ENCODE data around the gene SLC1A3. TPM values are rescaled to one million over a fixed set of nuclear protein-coding genes. Genes with fewer than 3 reads are reported as not detected.

Gene SLC1A3
- total and polyA plus RNA-seq, 7 experiments from 2014 or later: 0.32 to 3.1 (median 0.62) TPM; not detected in 3

GRCh38 chr5:36644727-36645126 lies 38.3 kb downstream of the SLC1A3 start:
- Histone ChIP-seq H3K4me3 (ENCODE audit: low read length) (no peak overlapping the region), H3K4me1 (ENCODE audit: control insufficient read depth in 2 of 2, insufficient read depth in 2 of 2, low read length in 2 of 2) (no peaks in the 10 kb centered on the region), H3K9me3 (ENCODE audit: control insufficient read depth in 2 of 3, low read length in 3 of 3) (no peaks in the 10 kb centered on the region), H3K27me3 (ENCODE audit: control insufficient read depth in 2 of 2, insufficient read depth in 2 of 2, low read length in 2 of 2) (no peaks in the 10 kb centered on the region), H3K27ac (ENCODE audit: low read depth, low read length) (no peak overlapping the region), H3K36me3 (ENCODE audit: control insufficient read depth in 2 of 3, insufficient read depth in 3 of 3, low read length in 3 of 3) (no peaks in the 10 kb centered on the region)
- Mint-ChIP-seq H3K27me3 (peaks cover 13 to 27% (median 19%) of the 10 kb centered on the region in 5 donors), H3K4me3 (no peak overlapping the region), H3K27ac (no peak overlapping the region), H3K4me1 (no peaks in the 10 kb centered on the region), H3K36me3 (no peaks in the 10 kb centered on the region), H3K9me3 (peaks cover 0 to 3% (median 0%) of the 10 kb centered on the region in 11 donors)
- intact Hi-C loops (cut with micrococcal nuclease): no loop called here
- POLR2A ChIA-PET: no interaction called here
- ATAC-seq (no peak), DNase-seq (no peak)
- CTCF ChIA-PET: no interaction called here

- intact Hi-C loops (cut with micrococcal nuclease): no loop called here
- CTCF ChIA-PET: no interaction called here
- no peak for ATAC-seq
Observed at GRCh38 chr5:36646100-36646499, 39.7 kb downstream of the SLC1A3 start.

GRCh38 chr5:36646507-36647023 lies 40.2 kb downstream of the SLC1A3 start:
- DNase-seq: no peak
- ChIA-PET POLR2A (no interaction called here), CTCF (no interaction called here)

More at GRCh38 chr5:36646100-36646499, 39.7 kb downstream of the SLC1A3 start:
- POLR2A ChIA-PET: no interaction called here
- Mint-ChIP-seq H3K4me3 (no peak overlapping the region), H3K4me1 (no peaks in the 10 kb centered on the region), H3K27ac (no peak overlapping the region), H3K27me3 (peaks cover 10 to 20% (median 12%) of the 10 kb centered on the region in 5 donors), H3K9me3 (peaks cover 0 to 3% (median 0%) of the 10 kb centered on the region in 11 donors), H3K36me3 (no peaks in the 10 kb centered on the region)
- Histone ChIP-seq H3K36me3 (ENCODE audit: control insufficient read depth in 2 of 3, insufficient read depth in 3 of 3, low read length in 3 of 3) (no peaks in the 10 kb centered on the region), H3K4me1 (ENCODE audit: control insufficient read depth in 2 of 2, insufficient read depth in 2 of 2, low read length in 2 of 2) (no peaks in the 10 kb centered on the region), H3K9me3 (ENCODE audit: control insufficient read depth in 2 of 3, low read length in 3 of 3) (no peaks in the 10 kb centered on the region), H3K4me3 (ENCODE audit: low read length) (no peak overlapping the region), H3K27me3 (ENCODE audit: control insufficient read depth in 2 of 2, insufficient read depth in 2 of 2, low read length in 2 of 2) (no peaks in the 10 kb centered on the region), H3K27ac (ENCODE audit: low read depth, low read length) (no peak overlapping the region)
- no peak for DNase-seq

GRCh38 chr5:36647046-36647445 lies 40.6 kb downstream of the SLC1A3 start:
- Histone ChIP-seq H3K27ac (ENCODE audit: low read depth, low read length) (no peak overlapping the region), H3K4me3 (ENCODE audit: low read length) (no peak overlapping the region), H3K4me1 (ENCODE audit: control insufficient read depth in 2 of 2, insufficient read depth in 2 of 2, low read length in 2 of 2) (no peaks in the 10 kb centered on the region), H3K27me3 (ENCODE audit: control insufficient read depth in 2 of 2, insufficient read depth in 2 of 2, low read length in 2 of 2) (no peaks in the 10 kb centered on the region), H3K36me3 (ENCODE audit: control insufficient read depth in 2 of 3, insufficient read depth in 3 of 3, low read length in 3 of 3) (no peaks in the 10 kb centered on the region), H3K9me3 (ENCODE audit: control insufficient read depth in 2 of 3, low read length in 3 of 3) (no peaks in the 10 kb centered on the region)
- intact Hi-C loops (cut with micrococcal nuclease): no loop called here
- Mint-ChIP-seq H3K4me1 (no peaks in the 10 kb centered on the region), H3K27me3 (peaks cover 12 to 27% (median 14%) of the 10 kb centered on the region in 5 donors), H3K4me3 (no peak overlapping the region), H3K27ac (no peak overlapping the region), H3K9me3 (peaks cover 0 to 3% (median 0%) of the 10 kb centered on the region in 11 donors), H3K36me3 (no peaks in the 10 kb centered on the region)
- ATAC-seq (no peak), DNase-seq (no peak)
- POLR2A ChIA-PET: no interaction called here
- CTCF ChIA-PET: no interaction called here

More at GRCh38 chr5:36646507-36647023, 40.2 kb downstream of the SLC1A3 start:
- H3K4me1 ChIP-seq (ENCODE audit: control insufficient read depth in 2 of 2, insufficient read depth in 2 of 2, low read length in 2 of 2): no peaks in the 10 kb centered on the region
- H3K4me1 Mint-ChIP-seq: no peaks in the 10 kb centered on the region
- peaks cover 0 to 3% (median 0%) of the 10 kb centered on the region in 11 donors for H3K9me3 Mint-ChIP-seq
- H3K4me3 Mint-ChIP-seq: no peak overlapping the region
- H3K27me3 ChIP-seq (ENCODE audit: control insufficient read depth in 2 of 2, insufficient read depth in 2 of 2, low read length in 2 of 2): no peaks in the 10 kb centered on the region
- H3K4me3 ChIP-seq (ENCODE audit: low read length): no peak overlapping the region
- no peak overlapping the region for H3K27ac Mint-ChIP-seq
- no peaks in the 10 kb centered on the region for H3K9me3 ChIP-seq (ENCODE audit: control insufficient read depth in 2 of 3, low read length in 3 of 3)
- no peak overlapping the region for H3K27ac ChIP-seq (ENCODE audit: low read depth, low read length)
- intact Hi-C loops (cut with micrococcal nuclease): no loop called here
- ATAC-seq: no peak
- H3K36me3 Mint-ChIP-seq: no peaks in the 10 kb centered on the region
- H3K27me3 Mint-ChIP-seq: peaks cover 11 to 25% (median 14%) of the 10 kb centered on the region in 5 donors
- no peaks in the 10 kb centered on the region for H3K36me3 ChIP-seq (ENCODE audit: control insufficient read depth in 2 of 3, insufficient read depth in 3 of 3, low read length in 3 of 3)

- intact Hi-C loops (cut with micrococcal nuclease): no loop called here
Observed at GRCh38 chr5:36648426-36648825, 42.0 kb downstream of the SLC1A3 start.

GRCh38 chr5:36651761-36652685 lies 45.6 kb downstream of the SLC1A3 start:
- ChIA-PET CTCF (no interaction called here), POLR2A (no interaction called here)
- H3K27ac ChIP-seq (ENCODE audit: low read depth, low read length): no peak overlapping the region
- peaks cover 6 to 32% (median 23%) of the 10 kb centered on the region in 5 donors for H3K27me3 Mint-ChIP-seq
- H3K27me3 ChIP-seq (ENCODE audit: control insufficient read depth in 2 of 2, insufficient read depth in 2 of 2, low read length in 2 of 2): no peaks in the 10 kb centered on the region
- H3K4me1 Mint-ChIP-seq: peaks cover 0 to 1% (median 0%) of the 10 kb centered on the region in 7 donors
- ATAC-seq: no peak
- peaks cover 0 to 7% (median 0%) of the 10 kb centered on the region in 5 donors for H3K36me3 Mint-ChIP-seq
- H3K36me3 ChIP-seq (ENCODE audit: control insufficient read depth in 2 of 3, insufficient read depth in 3 of 3, low read length in 3 of 3): no peaks in the 10 kb centered on the region
- no peaks in the 10 kb centered on the region for H3K9me3 ChIP-seq (ENCODE audit: control insufficient read depth in 2 of 3, low read length in 3 of 3)
- H3K4me1 ChIP-seq (ENCODE audit: control insufficient read depth in 2 of 2, insufficient read depth in 2 of 2, low read length in 2 of 2): no peaks in the 10 kb centered on the region
- H3K4me3 Mint-ChIP-seq: no peak overlapping the region
- H3K4me3 ChIP-seq (ENCODE audit: low read length): no peak overlapping the region
- intact Hi-C loops (cut with micrococcal nuclease): no loop called here
- H3K9me3 Mint-ChIP-seq: peaks cover 0 to 3% (median 0%) of the 10 kb centered on the region in 11 donors
- DNase-seq: no peak
- no peak overlapping the region for H3K27ac Mint-ChIP-seq

More at GRCh38 chr5:36648426-36648825, 42.0 kb downstream of the SLC1A3 start:
- Mint-ChIP-seq H3K4me1 (no peaks in the 10 kb centered on the region), H3K4me3 (no peak overlapping the region), H3K27ac (no peak overlapping the region), H3K27me3 (peaks cover 6 to 36% (median 16%) of the 10 kb centered on the region in 5 donors), H3K36me3 (peaks cover 0 to 2% (median 0%) of the 10 kb centered on the region in 5 donors), H3K9me3 (peaks cover 0 to 3% (median 0%) of the 10 kb centered on the region in 11 donors)
- no peak overlapping the region for H3K27ac ChIP-seq (ENCODE audit: low read depth, low read length)
- ChIA-PET POLR2A (no interaction called here), CTCF (no interaction called here)
- no peaks in the 10 kb centered on the region for H3K36me3 ChIP-seq (ENCODE audit: control insufficient read depth in 2 of 3, insufficient read depth in 3 of 3, low read length in 3 of 3)
- no peak overlapping the region for H3K4me3 ChIP-seq (ENCODE audit: low read length)
- H3K4me1 ChIP-seq (ENCODE audit: control insufficient read depth in 2 of 2, insufficient read depth in 2 of 2, low read length in 2 of 2): no peaks in the 10 kb centered on the region
- ATAC-seq (no peak), DNase-seq (no peak)
- H3K27me3 ChIP-seq (ENCODE audit: control insufficient read depth in 2 of 2, insufficient read depth in 2 of 2, low read length in 2 of 2): no peaks in the 10 kb centered on the region
- no peaks in the 10 kb centered on the region for H3K9me3 ChIP-seq (ENCODE audit: control insufficient read depth in 2 of 3, low read length in 3 of 3)

Data from naive thymus-derived CD4-positive, alpha-beta T cell (primary cell).